Urinary bladder (tissue), 4 donors: ENCODE data around the gene SP8. TPM values are rescaled to one million over a fixed set of nuclear protein-coding genes. Genes with fewer than 3 reads are reported as not detected.

Source experiments
- DNase-seq: peaks from one replicate; pipeline ENCODE4 v3.0.0-alpha.2; 2015; ENCODE audit errors: extremely low spot score
- H3K27ac ChIP-seq: one replicate; pipeline ENCODE4 v1.5.1; 2013; ENCODE audit warnings: low read depth, mild to moderate bottlenecking, moderate library complexity
- H3K36me3 ChIP-seq: one replicate; pipeline ENCODE4 v1.6.1; 2013; ENCODE audit warnings: mild to moderate bottlenecking, moderate library complexity; ENCODE audit not compliant: insufficient read depth
- H3K4me1 ChIP-seq: one replicate; pipeline ENCODE4 v1.6.1; 2013; ENCODE audit warnings: mild to moderate bottlenecking, moderate library complexity; ENCODE audit not compliant: insufficient read depth
- H3K4me3 ChIP-seq: one replicate; pipeline ENCODE4 v1.5.1; 2013; ENCODE audit warnings: low read depth, low read length
- whole genome bisulfite sequencing: extraction: QIAGEN DNeasy Blood & Tissue Kit; methylation state at CpG from one replicate; pipeline ENCODE4 v1.1.7; 2013; 5-methylcytosine and 5-hydroxymethylcytosine counted together
- polyA plus RNA-seq: library from polyadenylated mRNA; stranded (reverse); fragments of 200-250 nt; gene quantifications from one replicate; pipeline ENCODE4 v1.2.3, GENCODE V29; 2013
- total RNA-seq: library from RNA; depleted of rRNA; stranded (reverse); fragments of >200 nt; gene quantifications from one replicate; pipeline ENCODE4 v1.2.3, GENCODE V29; 2014
- donor health status: healthy with polysubstance abuse.
- donor health status: healthy.

The SP8 gene
- total and polyA plus RNA-seq, 2 donors, result 0.11 TPM; not detected in 1

DNA sequence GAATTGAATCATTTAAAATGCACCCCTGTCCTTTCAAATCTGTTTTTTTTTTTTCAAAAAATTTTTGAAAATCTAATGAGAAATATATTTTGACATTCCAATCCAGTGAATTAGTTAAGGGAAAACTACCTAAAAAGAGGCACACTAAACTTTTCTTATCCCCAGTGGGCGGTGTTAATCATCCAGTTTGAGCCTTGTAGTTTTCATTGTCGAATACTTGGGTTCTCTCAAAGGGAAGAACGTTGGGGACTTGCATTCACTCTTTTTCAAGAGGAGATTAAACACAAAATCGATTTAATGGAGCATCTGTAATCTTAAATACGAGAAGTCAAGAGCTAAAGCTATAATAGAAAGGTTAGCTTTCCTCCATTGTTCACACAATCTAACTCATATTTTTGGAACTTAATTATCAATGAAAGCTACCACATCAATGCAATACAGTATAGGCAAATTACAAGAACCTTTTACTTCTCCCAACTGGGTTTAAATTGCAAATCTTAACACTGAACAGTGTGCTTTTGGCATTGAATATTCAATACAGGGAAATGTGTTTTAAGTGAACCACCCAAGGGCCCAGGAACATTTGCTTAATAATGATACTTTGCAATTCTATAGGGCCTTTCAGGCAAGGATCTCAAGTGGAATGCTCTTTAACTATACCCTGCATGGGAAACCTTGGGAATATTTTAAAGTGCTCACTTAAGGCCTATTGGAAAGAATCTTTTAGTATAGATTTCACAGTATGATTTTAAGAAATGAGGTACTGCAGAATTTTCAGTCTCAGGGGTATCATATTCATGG, 13.1 kb upstream of the SP8 start:
- Histone ChIP-seq H3K4me1 (peaks cover 3% of the 10 kb centered on the region), H3K36me3 (no peaks in the 10 kb centered on the region), H3K27ac (no peak overlapping the region), H3K4me3 (no peak overlapping the region)
- no peak for DNase-seq
- 51% methylated on average over 5 of the region's 5 CpGs for WGBS

DNA sequence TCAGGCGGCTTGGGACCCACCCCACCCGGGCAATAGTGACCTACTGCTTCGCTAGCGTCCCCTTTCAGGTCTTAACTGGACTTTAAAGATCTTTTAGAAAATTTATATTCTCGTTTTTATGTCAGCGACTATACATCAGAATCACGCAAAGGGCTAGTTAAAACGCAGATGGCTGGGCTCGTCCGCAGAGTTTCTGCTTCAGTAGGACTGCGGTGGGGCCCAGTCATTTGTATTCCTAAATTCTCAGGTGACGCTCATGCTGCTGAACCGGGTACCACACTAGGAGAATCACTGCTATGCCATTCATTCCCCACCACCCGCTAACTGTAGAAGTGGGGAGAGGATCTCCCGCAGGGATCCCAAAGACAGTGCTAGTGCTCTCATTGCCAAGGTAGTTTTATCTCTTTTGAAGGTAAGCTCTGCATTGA, 12.0 kb upstream of the SP8 start:
- H3K4me1 ChIP-seq, result peaks cover 3% of the 10 kb centered on the region
- H3K36me3 ChIP-seq, result no peaks in the 10 kb centered on the region
- 8% methylated on average over 15 of the region's 15 CpGs for WGBS
- peak overlapping the region; percentile 53 for H3K4me3 ChIP-seq
- H3K27ac ChIP-seq, result no peak overlapping the region
- no peak for DNase-seq

DNA sequence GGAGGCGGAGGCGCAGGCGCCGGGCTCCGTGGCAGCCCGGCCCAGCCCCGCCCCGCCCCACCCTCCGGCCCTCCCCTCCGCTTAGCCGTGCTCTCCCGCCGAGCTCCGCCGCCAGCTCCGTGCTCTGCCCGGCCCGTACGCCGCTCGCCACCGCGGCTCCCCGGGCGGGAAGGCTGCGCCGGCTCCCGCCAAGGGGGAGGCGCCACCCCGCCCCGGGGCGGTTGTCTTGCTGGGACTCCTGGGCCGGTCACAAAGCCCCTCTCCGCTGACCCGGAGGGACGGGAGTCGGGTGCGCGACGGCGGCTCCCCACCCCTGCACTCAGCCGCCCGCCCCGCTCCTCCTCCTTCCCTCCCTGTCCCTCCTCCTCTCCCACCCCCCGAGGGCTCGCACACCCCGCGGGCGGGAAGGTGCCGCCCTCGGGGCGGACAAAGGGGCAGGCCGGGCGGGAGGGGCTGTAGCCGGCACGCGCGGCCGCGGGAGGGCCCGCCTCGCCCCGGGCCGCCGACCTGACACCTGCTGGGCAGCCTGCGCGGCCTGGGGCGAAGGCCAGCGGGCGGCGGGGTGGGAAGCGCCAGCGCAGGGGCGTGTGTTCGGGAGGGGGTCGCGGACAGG, 11.5 kb upstream of the SP8 start:
- 1% methylated on average over 77 of the region's 77 CpGs for WGBS
- peaks cover 3% of the 10 kb centered on the region for H3K4me1 ChIP-seq
- no peaks in the 10 kb centered on the region for H3K36me3 ChIP-seq
- H3K27ac ChIP-seq, result no peak overlapping the region
- no peak for DNase-seq
- H3K4me3 ChIP-seq, result peak overlapping the region; percentile 53

DNA sequence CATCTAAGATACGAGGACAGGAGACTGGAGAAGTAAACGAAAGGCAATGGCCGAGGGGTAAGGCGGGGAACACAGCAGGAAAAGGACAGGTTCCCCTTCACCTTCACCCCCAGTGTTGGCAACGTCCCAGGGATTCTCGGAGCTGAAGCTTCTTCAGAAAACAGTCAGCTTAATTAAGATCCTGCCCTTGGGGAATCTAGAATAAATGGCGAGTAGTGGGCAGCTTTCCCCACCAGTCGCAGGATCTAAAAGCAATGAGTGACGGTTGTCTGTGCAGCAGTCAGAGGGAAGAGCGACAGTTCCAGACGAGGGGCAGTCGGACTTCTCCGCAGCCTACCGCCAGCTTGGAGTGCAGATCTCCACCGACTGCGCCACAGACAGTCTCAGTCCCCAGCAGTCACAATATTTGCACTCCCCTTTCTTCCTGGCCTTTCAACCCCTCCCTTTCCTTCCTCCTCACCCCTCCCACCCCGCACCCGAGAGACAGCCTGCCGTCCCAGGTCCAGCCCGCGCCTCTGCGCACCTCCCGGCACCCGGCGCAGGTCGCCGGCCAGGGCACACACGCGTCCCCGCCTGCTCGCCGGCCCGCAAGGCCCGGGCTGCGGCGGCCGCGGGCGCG, 10.9 kb upstream of the SP8 start:
- 2% methylated on average over 40 of the region's 40 CpGs for WGBS
- no peaks in the 10 kb centered on the region for H3K36me3 ChIP-seq
- peak overlapping the region; percentile 53 for H3K4me3 ChIP-seq
- no peak for DNase-seq
- peaks cover 3% of the 10 kb centered on the region for H3K4me1 ChIP-seq
- no peak overlapping the region for H3K27ac ChIP-seq

DNA sequence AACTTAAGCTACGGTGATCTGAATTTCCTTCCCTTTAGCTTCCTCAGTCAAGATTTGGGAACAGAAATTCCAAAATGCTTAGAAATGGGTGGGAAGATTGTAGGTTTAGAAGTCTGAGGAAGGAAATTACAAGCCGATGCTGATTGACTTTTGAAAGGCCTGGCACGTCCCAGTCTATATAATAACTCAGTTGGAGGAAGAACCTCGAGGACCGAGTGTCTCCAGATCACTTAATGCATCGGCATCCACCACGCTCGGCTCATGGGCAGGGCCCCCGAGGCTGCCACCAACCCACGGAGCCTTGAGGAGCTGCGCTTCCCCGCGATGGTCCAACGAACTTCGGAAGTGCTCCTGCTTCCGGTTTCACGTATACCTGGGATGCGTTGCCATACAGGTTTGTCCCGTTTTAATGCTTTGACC, 10.4 kb upstream of the SP8 start:
- DNase-seq, result no peak
- no peaks in the 10 kb centered on the region for H3K36me3 ChIP-seq
- WGBS, result 6% methylated on average over 19 of the region's 19 CpGs
- H3K27ac ChIP-seq, result no peak overlapping the region
- H3K4me1 ChIP-seq, result peaks cover 3% of the 10 kb centered on the region
- H3K4me3 ChIP-seq, result peak overlapping the region; percentile 53

DNA sequence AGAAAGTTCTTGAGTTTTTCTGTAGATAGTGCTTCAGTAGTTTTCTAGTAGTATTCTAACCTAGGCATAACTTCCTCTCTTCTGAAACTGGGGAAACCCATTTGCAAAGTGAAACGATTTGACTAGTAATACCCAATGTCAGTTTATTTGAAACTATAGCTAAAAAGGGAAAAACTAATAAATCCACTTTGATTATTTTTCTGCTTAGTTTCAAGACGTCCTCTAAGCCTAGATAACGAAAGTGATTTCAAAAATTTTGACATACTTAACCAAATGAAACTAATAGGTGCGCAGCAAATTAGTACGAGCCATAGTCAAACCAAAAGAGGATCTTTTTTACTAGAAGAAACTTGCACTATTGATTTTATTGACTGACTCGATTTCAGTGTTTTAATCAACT, 9.8 kb upstream of the SP8 start:
- Histone ChIP-seq H3K4me1 (peaks cover 3% of the 10 kb centered on the region), H3K27ac (no peak overlapping the region), H3K4me3 (no peak overlapping the region), H3K36me3 (no peaks in the 10 kb centered on the region)
- 14% methylated on average over 6 of the region's 6 CpGs for WGBS
- DNase-seq, result no peak

DNA sequence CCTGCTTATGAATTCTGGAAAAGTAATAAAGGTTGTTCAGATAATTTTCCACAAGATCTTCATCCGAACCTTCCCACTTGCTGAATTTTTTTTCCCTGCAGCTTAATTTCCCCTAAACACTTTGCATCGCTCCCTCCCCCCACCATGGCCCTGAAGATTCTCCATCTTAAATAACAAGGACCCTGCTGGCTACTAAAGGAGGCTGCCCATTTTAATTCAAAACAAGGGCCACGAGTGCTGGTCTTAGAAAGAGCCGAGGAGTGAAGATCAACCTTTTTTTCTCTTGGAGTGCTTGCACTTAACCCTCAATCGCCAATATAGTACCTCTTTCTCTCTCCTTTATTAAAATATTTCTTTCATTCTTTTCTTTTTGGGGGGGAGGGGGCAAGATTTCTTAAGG, 9.2 kb upstream of the SP8 start:
- Histone ChIP-seq H3K4me1 (peaks cover 3% of the 10 kb centered on the region), H3K27ac (no peak overlapping the region), H3K36me3 (no peaks in the 10 kb centered on the region), H3K4me3 (no peak overlapping the region)
- no peak for DNase-seq
- 15% methylated on average over 5 of the region's 5 CpGs for WGBS

DNA sequence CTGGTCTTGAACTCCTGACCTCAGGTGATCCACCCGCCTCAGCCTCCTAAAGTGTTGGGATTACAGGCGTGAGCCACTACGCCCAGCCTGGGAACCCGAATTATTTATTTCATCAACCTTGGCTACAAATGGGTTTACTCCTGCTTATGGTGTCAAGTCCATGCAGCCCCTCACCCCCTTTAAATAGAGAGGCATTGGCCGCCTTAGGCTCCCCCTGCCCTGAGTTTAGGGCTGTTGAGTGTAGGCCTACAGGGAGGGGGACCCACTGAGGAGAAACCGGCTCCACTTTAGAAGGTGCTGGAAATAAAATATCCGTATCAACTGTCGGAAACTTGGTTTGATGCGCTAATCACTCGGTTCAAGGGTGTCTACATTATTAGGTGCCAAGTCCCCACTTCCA, 8.7 kb upstream of the SP8 start:
- Histone ChIP-seq H3K27ac (no peak overlapping the region), H3K36me3 (no peaks in the 10 kb centered on the region), H3K4me1 (peaks cover 3% of the 10 kb centered on the region), H3K4me3 (no peak overlapping the region)
- 25% methylated on average over 10 of the region's 10 CpGs for WGBS
- DNase-seq, result no peak

DNA sequence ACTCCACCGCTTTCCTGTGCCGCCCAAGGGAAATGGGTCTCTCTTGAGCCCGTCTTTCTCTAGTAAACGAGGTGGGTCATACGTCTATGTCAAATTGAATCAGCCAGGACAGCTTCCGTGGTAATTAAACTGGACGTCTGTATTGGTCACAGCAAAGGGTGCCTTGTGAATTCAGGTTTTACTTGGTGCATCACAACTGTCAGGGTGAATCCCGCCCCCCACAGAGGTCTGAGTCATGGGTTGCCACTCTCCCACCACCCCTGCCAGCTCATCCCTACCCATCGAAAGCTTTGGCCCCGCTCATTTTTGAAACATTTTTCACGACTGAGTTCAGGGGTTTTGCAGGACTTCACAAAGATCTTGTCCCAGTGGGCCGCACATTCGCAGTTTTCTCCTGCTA, 8.0 kb upstream of the SP8 start:
- DNase-seq, result no peak
- no peaks in the 10 kb centered on the region for H3K36me3 ChIP-seq
- H3K4me3 ChIP-seq, result no peak overlapping the region
- no peak overlapping the region for H3K27ac ChIP-seq
- WGBS, result 14% methylated on average over 13 of the region's 13 CpGs
- H3K4me1 ChIP-seq, result peaks cover 3% of the 10 kb centered on the region

DNA sequence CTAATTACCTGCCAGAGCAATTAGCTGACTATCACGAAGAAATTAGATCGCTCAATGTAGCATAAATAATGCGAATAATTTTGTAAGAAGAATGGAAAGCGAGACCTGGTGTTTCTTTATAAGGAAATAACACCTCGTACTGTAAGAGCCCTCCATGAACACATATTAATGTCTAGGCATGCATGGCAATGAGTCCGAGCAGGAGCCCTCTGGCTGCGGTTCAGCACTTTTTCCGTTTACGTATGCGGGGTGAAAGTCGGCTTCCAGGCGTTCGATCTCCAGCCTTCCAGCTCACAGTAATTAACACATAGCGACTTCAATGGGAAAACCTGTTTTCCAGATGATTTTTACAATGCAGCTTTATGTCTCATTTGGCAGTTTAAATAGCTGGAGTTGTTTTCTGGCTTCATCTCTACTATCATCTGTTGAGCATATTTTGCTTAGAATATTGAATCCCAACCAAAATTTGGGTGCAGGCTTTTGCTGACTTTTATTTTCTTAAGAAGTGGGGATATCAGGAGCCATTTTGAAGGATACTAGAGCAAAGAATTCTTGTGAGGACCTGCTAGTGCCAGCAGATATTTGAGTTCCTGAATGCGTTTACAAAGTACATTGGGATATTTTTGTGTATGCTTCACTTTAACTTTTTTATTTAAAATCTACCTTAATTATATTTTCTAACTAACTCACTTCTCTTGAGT, 7.2 kb upstream of the SP8 start:
- WGBS, result 12% methylated on average over 15 of the region's 15 CpGs
- no peak overlapping the region for H3K4me3 ChIP-seq

DNA sequence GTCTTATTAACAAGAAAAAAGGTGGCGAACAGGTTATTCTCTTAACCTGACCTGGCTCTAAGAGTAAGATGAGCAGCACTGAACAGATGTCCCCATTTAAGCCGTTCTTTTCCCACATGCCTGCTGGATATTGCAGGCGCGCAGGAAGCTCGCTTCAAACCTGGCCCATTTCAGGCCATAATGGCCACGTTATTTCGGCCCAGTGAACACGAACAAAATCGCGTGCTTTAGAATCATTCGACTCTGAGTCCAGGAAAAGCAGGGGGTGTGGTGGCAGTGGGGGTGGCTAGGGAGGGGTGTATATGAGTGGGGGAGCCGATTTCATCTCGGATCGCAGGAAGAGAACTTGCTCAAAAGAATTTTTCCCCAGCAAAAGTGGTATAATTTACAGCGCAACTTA, 6.6 kb upstream of the SP8 start:
- no peak for DNase-seq
- no peak overlapping the region for H3K4me3 ChIP-seq
- H3K4me1 ChIP-seq, result no peaks in the 10 kb centered on the region
- 12% methylated on average over 15 of the region's 15 CpGs for WGBS
- no peaks in the 10 kb centered on the region for H3K36me3 ChIP-seq
- no peak overlapping the region for H3K27ac ChIP-seq

More for the DNA sequence above, 7.2 kb upstream of the SP8 start:
- no peak for DNase-seq
- Histone ChIP-seq H3K4me1 (peaks cover 3% of the 10 kb centered on the region), H3K36me3 (no peaks in the 10 kb centered on the region), H3K27ac (no peak overlapping the region)

DNA sequence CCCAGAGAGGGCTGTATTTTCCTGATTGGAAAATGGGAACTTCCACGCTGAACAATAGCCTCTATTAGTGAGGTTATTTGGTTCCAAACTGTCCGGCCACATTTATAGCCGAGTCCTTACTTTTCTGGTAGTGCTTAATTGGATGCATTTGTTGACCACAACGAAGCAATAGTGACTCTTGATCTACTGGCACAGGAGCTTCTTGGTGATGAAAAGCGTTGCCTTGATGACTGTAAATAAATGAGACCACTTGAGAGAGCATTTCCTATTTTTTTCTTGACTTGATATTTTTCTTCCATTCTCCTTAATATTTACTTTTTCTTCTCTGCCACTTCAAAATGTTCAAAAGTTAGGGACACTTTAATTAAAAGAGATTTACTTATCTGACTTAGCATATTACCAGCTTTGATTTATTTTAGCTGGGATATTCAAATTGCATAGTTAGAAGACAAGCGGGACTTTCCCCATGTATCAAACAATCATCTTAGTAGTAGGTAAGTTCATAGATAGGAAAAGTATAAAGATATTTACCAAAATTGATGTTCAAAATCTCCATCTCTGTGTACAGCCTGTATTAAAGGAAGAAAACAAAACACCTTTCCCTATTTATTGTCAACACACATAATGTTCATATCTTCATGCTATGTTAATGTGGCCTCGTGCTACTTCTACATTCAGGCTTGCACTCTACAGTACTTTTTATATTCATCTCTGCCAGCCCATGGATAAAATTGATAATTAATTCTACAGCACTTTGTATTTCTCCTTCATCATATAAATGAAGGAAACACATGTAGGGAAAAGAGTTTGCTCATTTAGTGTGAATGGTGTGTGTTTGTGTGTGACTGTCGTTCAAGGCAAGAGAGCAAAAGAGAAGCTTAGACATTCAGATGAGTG, 5.1 kb upstream of the SP8 start:
- Histone ChIP-seq H3K4me3 (no peak overlapping the region), H3K36me3 (no peaks in the 10 kb centered on the region), H3K27ac (no peak overlapping the region), H3K4me1 (no peaks in the 10 kb centered on the region)
- no peak for DNase-seq
- 14% methylated on average over 8 of the region's 8 CpGs for WGBS

DNA sequence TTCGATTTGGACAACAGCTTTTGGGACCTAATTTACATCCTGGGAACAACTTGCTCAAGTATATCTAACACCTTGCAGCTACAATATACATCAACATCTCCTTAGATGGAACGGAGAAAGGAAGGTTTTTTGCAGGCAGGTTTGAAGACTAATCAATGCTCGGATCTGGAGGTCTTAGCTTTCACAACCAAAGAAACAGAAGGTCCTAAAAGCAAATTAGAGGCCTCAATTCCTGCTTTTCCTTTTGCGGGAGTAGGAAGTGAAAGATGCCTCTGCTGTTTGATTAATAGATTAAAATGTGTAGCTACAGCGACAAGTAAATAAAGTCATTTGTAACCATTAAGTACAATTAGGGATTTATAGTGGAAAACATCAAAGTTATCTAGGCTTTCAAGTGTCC, 3.7 kb upstream of the SP8 start:
- WGBS, result 11% methylated on average over 5 of the region's 5 CpGs
- H3K36me3 ChIP-seq, result no peaks in the 10 kb centered on the region
- H3K4me1 ChIP-seq, result no peaks in the 10 kb centered on the region
- H3K27ac ChIP-seq, result no peak overlapping the region
- no peak for DNase-seq
- H3K4me3 ChIP-seq, result no peak overlapping the region
